ENCODE measurements around the gene ADCY7.
A peak's percentile ranks its signal among the peaks of the same experiment; 100 is the strongest.

ADCY7 gene

GRCh38 chr16:50313596-50314478 lies 47.5 kb downstream of the ADCY7 start:
- DNase-seq: peak; percentile 43

GRCh38 chr16:50314665-50315064 lies 48.3 kb downstream of the ADCY7 start:
- no peak for DNase-seq
- ATAC-seq: no peak

More at GRCh38 chr16:50313596-50314478, 47.5 kb downstream of the ADCY7 start:
- ATAC-seq: peak; percentile 47

GRCh38 chr16:50315346-50315997 lies 49.1 kb downstream of the ADCY7 start:
- no peak for ATAC-seq
- DNase-seq: no peak

- DNase-seq: no peak
- ATAC-seq: no peak
These were observed 49.9 kb downstream of the ADCY7 start for GRCh38 chr16:50316102-50316847.

GRCh38 chr16:50316848-50317630 lies 50.7 kb downstream of the ADCY7 start:
- DNase-seq (no peak), ATAC-seq (no peak)

GRCh38 chr16:50318796-50319578 lies 52.6 kb downstream of the ADCY7 start:
- no peak for ATAC-seq
- DNase-seq: no peak

- ATAC-seq: no peak
These were observed 54.0 kb downstream of the ADCY7 start for GRCh38 chr16:50320310-50320709.

GRCh38 chr16:50322333-50322732 lies 56.0 kb downstream of the ADCY7 start:
- ATAC-seq (no peak), DNase-seq (no peak)

More at GRCh38 chr16:50320310-50320709, 54.0 kb downstream of the ADCY7 start:
- no peak for DNase-seq

- no peak for ATAC-seq
- DNase-seq: no peak
These were observed 57.1 kb downstream of the ADCY7 start for GRCh38 chr16:50323335-50324011.

GRCh38 chr16:50324345-50324744 lies 58.0 kb downstream of the ADCY7 start:
- ATAC-seq (no peak), DNase-seq (no peak)

- DNase-seq (no peak), ATAC-seq (no peak)
These were observed 59.9 kb downstream of the ADCY7 start for GRCh38 chr16:50326264-50326663.

GRCh38 chr16:50326835-50327465 lies 60.6 kb downstream of the ADCY7 start:
- DNase-seq (peak; percentile 58), ATAC-seq (peak; percentile 88)

GRCh38 chr16:50329446-50330189 lies 63.3 kb downstream of the ADCY7 start:
- no peak for ATAC-seq
- DNase-seq: no peak

- DNase-seq (no peak), ATAC-seq (no peak)
These were observed 65.2 kb downstream of the ADCY7 start for GRCh38 chr16:50331570-50331969.

GRCh38 chr16:50332599-50332998 lies 66.2 kb downstream of the ADCY7 start:
- ATAC-seq (no peak), DNase-seq (no peak)

GRCh38 chr16:50334106-50334975 lies 68.0 kb downstream of the ADCY7 start:
- DNase-seq (no peak), ATAC-seq (no peak)

- DNase-seq: no peak
- peak; percentile 38 for ATAC-seq
These were observed 69.0 kb downstream of the ADCY7 start for GRCh38 chr16:50335196-50335958.
